Peyer's patch (tissue), 4 donors: ENCODE measurements around the gene FGF22. TPM values are rescaled to one million over a fixed set of nuclear protein-coding genes. Genes with fewer than 3 reads are reported as not detected.
A peak's percentile ranks its signal among the peaks of the same experiment; 100 is the strongest.

Source experiments
- DNase-seq, 3 donors: peaks; one replicate each; pipeline ENCODE4 v3.0.0-alpha.2; 2017 to 2019
- H3K27ac ChIP-seq, 4 donors: fragments of 200-600 bp; sonication (generic); one replicate each; pipeline ENCODE4 v1.5.1; 2016 to 2019
- H3K27me3 ChIP-seq, 2 donors: fragments of 200-600 bp; sonication (generic); one replicate each; pipeline ENCODE4 v1.5.1; 2019
- H3K36me3 ChIP-seq, 3 donors: fragments of 200-600 bp; sonication (generic); one replicate each; pipeline ENCODE4 v1.5.1; 2016 to 2019
- H3K4me1 ChIP-seq, 4 donors: fragments of 200-600 bp; sonication (generic); one replicate each; pipeline ENCODE4 v1.5.1; 2016 to 2019
- H3K4me3 ChIP-seq, 4 donors: fragments of 200-600 bp; sonication (generic); 1 replicate in 3 of 4; 2 replicates in 1 of 4; pipeline ENCODE4 v1.5.1; 2016 to 2019; ENCODE audit warnings: mild to moderate bottlenecking in 1 of 4
- H3K9me3 ChIP-seq, 4 donors: fragments of 200-600 bp; sonication (generic); one replicate each; pipeline ENCODE4 v1.5.1; 2016 to 2019; ENCODE audit warnings: mild to moderate bottlenecking in 1 of 4
- CTCF ChIP-seq, 6 experiments: fragments of 450-650 bp in 4 of 6; fragments of 200-600 bp in 2 of 6; sonication (generic) in 1 of 6; IDR thresholded peaks; one replicate each; pipeline ENCODE4 v1.5.1; 2017 to 2019; ENCODE audit warnings: antibody characterized with exemption in 6 of 6, mild to moderate bottlenecking in 3 of 6, moderate library complexity in 1 of 6
- POLR2A ChIP-seq, 2 donors: fragments of 450-650 bp; IDR thresholded peaks; one replicate each; pipeline ENCODE4 v1.5.1; 2017; ENCODE audit warnings: antibody characterized with exemption in 2 of 2, mild to moderate bottlenecking in 2 of 2, moderate library complexity in 2 of 2
- total RNA-seq, 4 donors: library from RNA; depleted of rRNA; stranded (reverse); fragments of >200 nt; gene quantifications; one replicate each; pipeline ENCODE4 v1.1.0, GENCODE V29; 2016

The FGF22 gene
- not detected for total RNA-seq

GRCh38 chr19:639253-640160 lies at the start of gene FGF22:
Gene FGF22, plus strand, starts transcription at chr19:639879. Its CDS starts 47 bp downstream, at chr19:639926.
- no peaks in the 10 kb centered on the region for H3K27me3 ChIP-seq
- DNase-seq = peak; percentile 95 to 99 (median 98)
- H3K9me3 ChIP-seq = no peaks in the 10 kb centered on the region
- H3K36me3 ChIP-seq = no peaks in the 10 kb centered on the region
- peak within 1 kb of the TSS in 1 of 4 donors; percentile 52 for H3K27ac ChIP-seq
- H3K4me1 ChIP-seq = peaks cover 0 to 21% (median 5%) of the 10 kb centered on the region in 4 donors
- peak within 1 kb of the TSS; percentile 40 to 64 (median 56) for H3K4me3 ChIP-seq
- TF ChIP-seq CTCF (IDR thresholded peaks at IDR 0.05) (peak in 2 of 6 experiments; percentile 14 to 38), POLR2A (IDR thresholded peaks at IDR 0.05) (no peak)

- Histone ChIP-seq H3K27ac (no peak overlapping the region), H3K4me1 (peaks cover 0 to 23% (median 10%) of the 10 kb centered on the region in 4 donors), H3K9me3 (no peaks in the 10 kb centered on the region), H3K36me3 (no peaks in the 10 kb centered on the region), H3K27me3 (peaks cover 0 to 36% of the 10 kb centered on the region in 2 donors), H3K4me3 (peak overlapping the region in 3 of 4 donors; percentile 22 to 35 (median 34))
- no peak for DNase-seq
- no peak for TF ChIP-seq POLR2A (IDR thresholded peaks at IDR 0.05)
- no peak for TF ChIP-seq CTCF (IDR thresholded peaks at IDR 0.05)
Observed at GRCh38 chr19:590396-590745, 49.3 kb upstream of the FGF22 start.

GRCh38 chr19:590750-591098 lies 49.0 kb upstream of the FGF22 start:
- TF ChIP-seq POLR2A (IDR thresholded peaks at IDR 0.05) (no peak), CTCF (IDR thresholded peaks at IDR 0.05) (no peak)
- Histone ChIP-seq H3K9me3 (no peaks in the 10 kb centered on the region), H3K27ac (no peak overlapping the region), H3K36me3 (no peaks in the 10 kb centered on the region), H3K27me3 (peaks cover 0 to 36% of the 10 kb centered on the region in 2 donors), H3K4me3 (peak overlapping the region in 3 of 4 donors; percentile 22 to 35 (median 34)), H3K4me1 (peaks cover 0 to 23% (median 10%) of the 10 kb centered on the region in 4 donors)
- DNase-seq = no peak

DNA sequence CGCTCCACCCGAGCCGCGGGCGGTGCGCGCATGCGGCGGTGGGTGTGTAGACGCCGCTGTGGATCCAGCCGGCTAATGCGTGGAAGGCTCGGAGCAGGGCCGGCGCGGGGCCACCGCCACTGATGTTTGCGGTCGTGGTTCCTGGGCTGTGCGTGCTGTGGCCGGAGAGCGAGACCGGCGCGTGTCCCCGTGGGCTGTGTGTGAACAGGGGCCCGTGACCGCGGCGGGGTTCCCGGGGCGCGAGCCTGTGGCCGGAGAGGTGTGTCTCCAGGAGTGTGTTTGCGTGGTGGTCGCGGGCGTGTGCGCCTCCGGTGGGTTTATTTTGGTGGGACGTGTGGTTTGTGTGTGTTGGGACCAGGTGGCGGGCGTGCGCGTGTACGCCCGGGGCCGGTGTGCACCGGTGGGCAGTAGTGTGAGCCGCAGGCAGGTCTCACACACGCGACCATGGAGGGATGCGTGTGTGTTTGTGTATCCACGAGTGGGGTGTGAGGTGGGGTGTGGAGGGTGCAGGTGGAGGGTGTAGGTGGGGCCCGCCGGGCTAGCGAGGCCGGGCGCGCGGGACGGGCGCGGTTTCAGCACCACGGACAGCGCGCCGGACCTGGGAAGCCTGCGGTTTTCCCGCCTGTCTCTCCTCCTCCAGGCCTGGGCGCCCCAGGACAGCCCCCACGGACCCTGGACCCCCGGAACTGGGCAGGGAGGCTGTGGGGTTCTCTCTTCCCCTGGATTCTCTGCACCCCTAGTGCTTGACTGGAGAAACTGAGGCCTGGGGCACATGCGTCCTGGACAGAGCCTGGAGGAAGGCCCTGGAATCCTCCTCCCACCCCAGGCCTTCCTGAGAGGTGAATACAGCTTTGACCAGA lies 48.4 kb upstream of the FGF22 start:
- no peak for TF ChIP-seq POLR2A (IDR thresholded peaks at IDR 0.05)
- TF ChIP-seq CTCF (IDR thresholded peaks at IDR 0.05) = no peak
- DNase-seq = no peak
- Histone ChIP-seq H3K36me3 (no peaks in the 10 kb centered on the region), H3K27ac (no peak overlapping the region), H3K4me1 (peaks cover 0 to 23% (median 10%) of the 10 kb centered on the region in 4 donors), H3K27me3 (peaks cover 0 to 36% of the 10 kb centered on the region in 2 donors), H3K9me3 (no peaks in the 10 kb centered on the region), H3K4me3 (no peak overlapping the region)

DNA sequence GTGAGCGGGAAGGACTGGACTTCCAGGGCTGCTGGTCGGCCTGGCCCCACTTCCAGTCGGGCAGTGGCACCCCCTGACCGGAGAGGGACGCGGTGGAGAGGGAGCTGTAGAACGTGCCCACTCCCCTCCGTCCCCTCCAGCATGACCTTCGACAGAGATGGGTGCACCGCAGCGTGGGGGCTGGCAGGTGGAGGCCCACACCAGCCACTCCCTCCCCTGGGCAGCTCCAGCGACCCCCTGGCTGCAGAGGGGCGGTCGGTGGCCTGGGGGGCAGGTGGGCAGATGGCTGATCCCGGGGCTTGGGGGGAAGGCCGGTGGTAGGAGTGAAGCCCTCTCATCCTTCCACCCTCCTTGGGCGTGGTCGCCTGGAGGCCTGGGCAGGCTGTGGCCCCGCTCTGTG lies 47.6 kb upstream of the FGF22 start:
- H3K27ac ChIP-seq = no peak overlapping the region
- peaks cover 0 to 36% of the 10 kb centered on the region in 2 donors for H3K27me3 ChIP-seq
- H3K4me3 ChIP-seq = no peak overlapping the region
- peaks cover 0 to 23% (median 10%) of the 10 kb centered on the region in 4 donors for H3K4me1 ChIP-seq
- no peaks in the 10 kb centered on the region for H3K9me3 ChIP-seq
- no peak for DNase-seq
- no peaks in the 10 kb centered on the region for H3K36me3 ChIP-seq
- no peak for TF ChIP-seq CTCF (IDR thresholded peaks at IDR 0.05)
- TF ChIP-seq POLR2A (IDR thresholded peaks at IDR 0.05) = no peak
